ENCODE results near the gene MYO3A.

DNA sequence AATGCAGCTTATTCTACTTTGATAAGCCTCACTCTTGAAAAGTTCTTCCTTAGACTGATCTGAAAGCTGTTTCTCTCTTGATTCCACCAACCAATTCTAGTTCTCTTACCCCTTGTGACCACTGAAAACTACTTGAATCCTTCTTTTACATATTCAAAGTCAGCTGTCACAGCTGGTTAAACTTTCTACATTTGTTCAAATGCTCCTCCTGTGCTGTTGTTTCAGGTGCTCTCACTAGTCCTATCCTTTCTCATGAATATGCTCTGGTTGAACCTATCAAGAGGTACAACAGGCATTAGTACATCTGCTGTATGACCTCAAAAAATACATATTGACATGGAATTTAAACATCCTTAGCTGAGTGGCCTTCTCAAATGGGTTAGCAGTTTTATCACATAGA is 91.5 kb downstream of the MYO3A start:
- TF ChIP-seq, protein P1, sequence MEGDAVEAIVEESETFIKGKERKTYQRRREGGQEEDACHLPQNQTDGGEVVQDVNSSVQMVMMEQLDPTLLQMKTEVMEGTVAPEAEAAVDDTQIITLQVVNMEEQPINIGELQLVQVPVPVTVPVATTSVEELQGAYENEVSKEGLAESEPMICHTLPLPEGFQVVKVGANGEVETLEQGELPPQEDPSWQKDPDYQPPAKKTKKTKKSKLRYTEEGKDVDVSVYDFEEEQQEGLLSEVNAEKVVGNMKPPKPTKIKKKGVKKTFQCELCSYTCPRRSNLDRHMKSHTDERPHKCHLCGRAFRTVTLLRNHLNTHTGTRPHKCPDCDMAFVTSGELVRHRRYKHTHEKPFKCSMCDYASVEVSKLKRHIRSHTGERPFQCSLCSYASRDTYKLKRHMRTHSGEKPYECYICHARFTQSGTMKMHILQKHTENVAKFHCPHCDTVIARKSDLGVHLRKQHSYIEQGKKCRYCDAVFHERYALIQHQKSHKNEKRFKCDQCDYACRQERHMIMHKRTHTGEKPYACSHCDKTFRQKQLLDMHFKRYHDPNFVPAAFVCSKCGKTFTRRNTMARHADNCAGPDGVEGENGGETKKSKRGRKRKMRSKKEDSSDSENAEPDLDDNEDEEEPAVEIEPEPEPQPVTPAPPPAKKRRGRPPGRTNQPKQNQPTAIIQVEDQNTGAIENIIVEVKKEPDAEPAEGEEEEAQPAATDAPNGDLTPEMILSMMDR (IDR thresholded peaks at IDR 0.05), result no peak
- TF ChIP-seq POLR2A (IDR thresholded peaks at IDR 0.05), result no peak
